Right lobe of liver (tissue), 6 donors: ENCODE data around the gene UFD1. TPM values are rescaled to one million over a fixed set of nuclear protein-coding genes. Genes with fewer than 3 reads are reported as not detected.

Experiments
- ATAC-seq, 4 donors: fragments of 200-7000 bp; cut with Tn5 transposase; one replicate each; pipeline ENCODE4 v1.9.1; 2020; ENCODE audit warnings: mild to moderate bottlenecking in 4 of 4, moderate library complexity in 4 of 4
- DNase-seq, 3 donors: peaks; one replicate each; pipeline ENCODE4 v3.0.0-alpha.2; 2020
- H3K27ac ChIP-seq, 3 donors: fragments of 200-600 bp; one replicate each; pipeline ENCODE4 v1.8.0; 2022
- H3K27me3 ChIP-seq, 2 donors: fragments of 200-600 bp; one replicate each; pipeline ENCODE4 v1.8.0; 2022
- H3K36me3 ChIP-seq, 4 donors: fragments of 200-600 bp; sonication (generic) in 1 of 4; one replicate each; pipeline versions ENCODE4 v1.5.1 to v1.8.0; 2017 to 2022; ENCODE audit warnings: control low read depth in 1 of 4
- H3K4me1 ChIP-seq, 4 donors: fragments of 200-600 bp; sonication (generic) in 1 of 4; one replicate each; pipeline versions ENCODE4 v1.5.1 to v1.8.0; 2017 to 2022; ENCODE audit warnings: control low read depth in 1 of 4
- H3K4me3 ChIP-seq, 3 donors: fragments of 200-600 bp; one replicate each; pipeline ENCODE4 v1.8.0; 2022
- H3K9me3 ChIP-seq, 4 donors: fragments of 200-600 bp; sonication (generic) in 1 of 4; one replicate each; pipeline versions ENCODE4 v1.5.1 to v1.8.0; 2017 to 2022; ENCODE audit warnings: control low read depth in 1 of 4
- POLR2A ChIP-seq: fragments of 450-650 bp; IDR thresholded peaks from one replicate; pipeline ENCODE4 v1.6.1; 2017; ENCODE audit warnings: antibody characterized with exemption, mild to moderate bottlenecking
- WGBS: methylation state at CpG from one replicate; pipeline ENCODE4 v1.1.6; 2018; ENCODE audit warnings: low coverage, low lambda C conversion rate; ENCODE audit not compliant: insufficient coverage; ENCODE audit errors: missing lambda C conversion rate; 5-methylcytosine and 5-hydroxymethylcytosine counted together
- intact Hi-C, 2 donors: fragments of 100-400 bp; cut with DNase I; formaldehyde crosslinking; loops; one replicate each; pipeline versions ENCODE4 v1.11.2 to v1.14.1; 2022
- total RNA-seq, 6 experiments: library from RNA; depleted of rRNA in 2 of 6; stranded (reverse); fragments of >200 nt in 2 of 6; fragmentation: NEBNext Ultra II Directional in 3 of 6; extraction: Animal tissue kit (Norgen Biotek cat#: 25700) in 3 of 6; gene quantifications; one replicate each; pipeline versions ENCODE4 v1.1.0 to v1.2.4, GENCODE V29; 2016 to 2023
- TF ChIP-seq, protein P1 (sequence below), 4 donors: fragments of 200-600 bp in 3 of 4; fragments of 450-650 bp in 1 of 4; IDR thresholded peaks; one replicate each; pipeline versions ENCODE4 v1.5.1 to v1.8.0; 2016 to 2022; ENCODE audit warnings: antibody characterized with exemption in 4 of 4, mild to moderate bottlenecking in 2 of 4
- donor health status: DM: no; HTN: yes; CAD: no.
- donor health status: DM: no; HTN: no; CAD: no.
- donor health status: DM: no; HTN: no; CAD: no.
- donor health status: DM: no; HTN: yes; CAD: no.
- donor health status: DM: no; HTN: yes; CAD: no.

Gene UFD1
- total RNA-seq, 6 experiments from 2014 or later = 26.8 to 43.7 (median 32.1) TPM

DNA sequence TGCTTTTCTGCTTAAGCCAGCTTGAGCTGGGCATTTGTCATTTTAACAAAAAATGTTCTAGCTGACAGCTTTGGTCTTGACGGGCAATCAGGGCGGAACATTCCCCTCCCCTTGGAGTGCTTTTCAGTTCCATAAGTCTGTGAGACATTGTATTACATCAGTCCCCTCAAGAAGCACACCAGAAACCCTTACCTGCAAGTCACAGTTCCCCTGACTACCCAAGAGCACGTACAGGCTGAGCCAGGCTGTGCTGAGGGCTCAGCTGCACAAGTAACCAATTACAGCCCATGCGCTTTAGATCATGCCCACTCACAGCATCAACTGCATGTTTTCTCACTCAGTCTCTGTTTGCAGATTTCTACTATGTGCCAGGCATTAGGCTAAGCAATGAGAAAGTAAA, 66.5 kb downstream of the UFD1 start:
- Histone ChIP-seq H3K4me1 (peaks cover 0 to 7% (median 0%) of the 10 kb centered on the region in 4 donors), H3K27me3 (no peaks in the 10 kb centered on the region), H3K27ac (no peak overlapping the region), H3K36me3 (peaks cover 0 to 28% (median 10%) of the 10 kb centered on the region in 4 donors), H3K9me3 (no peaks in the 10 kb centered on the region), H3K4me3 (no peak overlapping the region)
- ATAC-seq (no peak), DNase-seq (no peak)
- TF ChIP-seq, protein P1, sequence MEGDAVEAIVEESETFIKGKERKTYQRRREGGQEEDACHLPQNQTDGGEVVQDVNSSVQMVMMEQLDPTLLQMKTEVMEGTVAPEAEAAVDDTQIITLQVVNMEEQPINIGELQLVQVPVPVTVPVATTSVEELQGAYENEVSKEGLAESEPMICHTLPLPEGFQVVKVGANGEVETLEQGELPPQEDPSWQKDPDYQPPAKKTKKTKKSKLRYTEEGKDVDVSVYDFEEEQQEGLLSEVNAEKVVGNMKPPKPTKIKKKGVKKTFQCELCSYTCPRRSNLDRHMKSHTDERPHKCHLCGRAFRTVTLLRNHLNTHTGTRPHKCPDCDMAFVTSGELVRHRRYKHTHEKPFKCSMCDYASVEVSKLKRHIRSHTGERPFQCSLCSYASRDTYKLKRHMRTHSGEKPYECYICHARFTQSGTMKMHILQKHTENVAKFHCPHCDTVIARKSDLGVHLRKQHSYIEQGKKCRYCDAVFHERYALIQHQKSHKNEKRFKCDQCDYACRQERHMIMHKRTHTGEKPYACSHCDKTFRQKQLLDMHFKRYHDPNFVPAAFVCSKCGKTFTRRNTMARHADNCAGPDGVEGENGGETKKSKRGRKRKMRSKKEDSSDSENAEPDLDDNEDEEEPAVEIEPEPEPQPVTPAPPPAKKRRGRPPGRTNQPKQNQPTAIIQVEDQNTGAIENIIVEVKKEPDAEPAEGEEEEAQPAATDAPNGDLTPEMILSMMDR (IDR thresholded peaks at IDR 0.05) = no peak
- TF ChIP-seq POLR2A = no peak
- intact Hi-C loops = no loop called here
- 77% methylated on average over 4 of the region's 4 CpGs for WGBS

DNA sequence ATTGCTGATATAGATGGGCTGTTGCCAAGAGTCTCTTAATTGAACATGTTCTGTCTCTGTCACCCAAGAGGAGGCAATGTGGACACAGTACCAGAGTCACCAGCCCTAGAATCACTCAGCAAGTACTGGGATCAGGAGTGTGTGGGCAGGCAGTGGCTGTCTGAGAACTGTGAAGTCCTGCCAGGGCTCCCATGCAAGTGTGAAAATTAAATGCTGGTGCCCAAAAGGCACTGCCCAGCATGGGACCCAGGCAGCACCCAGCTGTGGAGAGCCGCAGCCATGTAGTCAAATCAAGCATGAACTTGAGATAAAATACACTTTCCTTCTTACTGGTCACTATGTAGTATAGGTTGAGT, 67.3 kb downstream of the UFD1 start:
- 100% methylated on average over 1 of the region's 1 CpG for WGBS
- TF ChIP-seq POLR2A = no peak
- TF ChIP-seq, protein P1 (IDR thresholded peaks at IDR 0.05) = no peak
- Histone ChIP-seq H3K9me3 (no peaks in the 10 kb centered on the region), H3K27ac (no peak overlapping the region), H3K4me1 (peaks cover 0 to 7% (median 0%) of the 10 kb centered on the region in 4 donors), H3K27me3 (no peaks in the 10 kb centered on the region), H3K4me3 (no peak overlapping the region), H3K36me3 (peaks cover 0 to 36% (median 14%) of the 10 kb centered on the region in 4 donors)
- DNase-seq = no peak
- ATAC-seq = peak in 1 of 4 donors; percentile 13
- intact Hi-C loops = no loop called here

DNA sequence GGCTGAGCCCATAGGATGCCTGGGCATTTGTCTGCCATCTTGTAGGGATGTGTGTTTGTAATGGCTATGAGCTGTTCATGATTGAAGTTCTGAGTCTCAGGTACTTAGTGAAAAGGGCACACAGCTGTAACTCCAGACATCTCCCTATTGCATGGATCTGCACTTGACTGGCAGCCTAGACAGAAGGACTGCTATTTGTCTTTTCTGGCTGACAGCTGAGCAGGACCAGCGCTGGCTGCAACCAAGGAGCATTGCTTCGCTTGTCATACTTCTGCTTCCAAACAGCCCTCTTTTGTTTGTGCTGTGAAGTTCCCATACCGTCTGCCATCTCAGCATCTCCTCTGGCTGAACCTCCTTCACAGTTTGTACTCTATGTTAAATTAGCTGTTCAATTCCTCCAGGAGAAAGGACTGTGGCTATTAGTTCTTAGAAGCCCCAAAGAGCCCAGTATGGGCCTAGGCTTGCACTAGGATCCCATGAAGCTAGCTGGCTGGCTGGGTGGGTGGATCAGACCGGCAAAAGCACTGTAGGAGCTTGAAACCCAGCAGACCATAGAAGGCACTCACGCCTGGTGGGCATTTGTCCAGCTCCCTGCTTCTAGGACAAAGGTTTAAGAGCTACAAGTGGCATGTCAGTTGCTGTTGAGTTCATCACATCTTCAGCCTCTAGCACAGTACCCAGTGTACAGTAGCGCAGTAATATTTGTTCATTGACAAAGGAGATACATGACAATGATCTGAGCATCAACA, 67.9 kb downstream of the UFD1 start:
- peaks cover 0 to 9% (median 0%) of the 10 kb centered on the region in 4 donors for H3K4me1 ChIP-seq
- ATAC-seq = no peak
- no peak for DNase-seq
- peaks cover 2 to 42% (median 15%) of the 10 kb centered on the region in 4 donors for H3K36me3 ChIP-seq
- H3K27me3 ChIP-seq = no peaks in the 10 kb centered on the region
- no peak overlapping the region for H3K27ac ChIP-seq
- WGBS = 83% methylated on average over 2 of the region's 6 CpGs
- H3K4me3 ChIP-seq = no peak overlapping the region
- no peaks in the 10 kb centered on the region for H3K9me3 ChIP-seq
- intact Hi-C loops = no loop called here
- TF ChIP-seq, protein P1 (IDR thresholded peaks at IDR 0.05) = no peak
- TF ChIP-seq POLR2A = no peak

DNA sequence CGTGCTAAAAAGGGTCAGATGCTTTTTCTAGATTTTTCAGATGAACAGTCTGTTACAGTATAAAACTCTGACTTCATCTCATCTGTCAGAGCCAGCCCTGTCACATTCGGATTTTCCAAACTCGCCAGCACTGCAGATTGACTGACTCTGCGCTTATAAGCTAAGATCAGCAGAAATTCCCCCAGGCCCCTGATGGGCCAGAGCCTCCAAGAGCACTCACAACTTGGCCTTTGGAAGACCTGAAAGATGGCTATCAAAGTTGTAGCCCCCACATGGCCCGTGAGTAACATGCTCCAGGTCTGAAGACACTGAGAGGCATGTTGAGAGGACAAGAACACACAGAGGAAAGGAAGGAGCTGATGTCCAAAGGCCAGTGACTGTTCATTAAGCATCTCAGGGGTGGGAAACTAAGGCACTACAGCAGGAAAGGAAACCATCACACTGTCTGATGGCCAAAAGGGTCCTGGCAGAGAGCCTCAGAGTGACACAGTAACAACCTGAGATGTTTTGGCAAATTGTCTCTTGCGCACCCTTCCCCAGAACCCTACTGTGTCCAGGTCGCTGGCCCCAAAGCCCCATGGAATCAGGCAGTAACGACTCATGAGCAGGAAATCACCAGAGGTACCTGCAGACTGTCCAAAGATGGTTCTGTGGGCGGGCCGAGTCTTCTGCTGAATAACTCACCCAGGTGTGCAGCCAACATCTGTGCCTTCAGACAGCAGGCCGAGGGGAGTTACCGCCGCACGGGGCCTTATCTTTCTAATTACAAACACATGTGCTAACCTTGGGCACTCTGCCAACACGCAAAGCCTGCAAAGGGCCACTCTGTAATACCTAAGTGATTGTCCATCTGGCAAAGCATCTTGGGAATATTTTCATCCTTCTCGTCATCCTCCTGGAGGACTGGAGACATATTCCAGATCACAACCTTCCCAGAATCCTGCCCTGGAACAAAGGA, 71.1 kb downstream of the UFD1 start:
- no peaks in the 10 kb centered on the region for H3K27me3 ChIP-seq
- no peaks in the 10 kb centered on the region for H3K9me3 ChIP-seq
- 58% methylated on average over 10 of the region's 16 CpGs for WGBS
- TF ChIP-seq POLR2A = no peak
- TF ChIP-seq, protein P1 (IDR thresholded peaks at IDR 0.05) = no peak
- intact Hi-C loops = no loop called here
- DNase-seq = no peak
- H3K27ac ChIP-seq = no peak overlapping the region
- H3K36me3 ChIP-seq = peaks cover 3 to 52% (median 21%) of the 10 kb centered on the region in 4 donors
- peaks cover 0 to 17% (median 3%) of the 10 kb centered on the region in 4 donors for H3K4me1 ChIP-seq
- H3K4me3 ChIP-seq = no peak overlapping the region
- peak in 1 of 4 donors; percentile 12 for ATAC-seq
